TTC549 (cell line): ENCODE measurements around the gene L2HGDH.
"Not testable (repeated sequence)": the region's sequence is repeated elsewhere in the genome, so short reads cannot be mapped to it uniquely, and the experiment has no call there.

Experiments
- FAIRE-seq: peaks from 2 replicates; lab custom pipeline; 2012; peaks lifted over from hg19 to GRCh38; lab: Jason Lieb, UNC

L2HGDH gene

DNA sequence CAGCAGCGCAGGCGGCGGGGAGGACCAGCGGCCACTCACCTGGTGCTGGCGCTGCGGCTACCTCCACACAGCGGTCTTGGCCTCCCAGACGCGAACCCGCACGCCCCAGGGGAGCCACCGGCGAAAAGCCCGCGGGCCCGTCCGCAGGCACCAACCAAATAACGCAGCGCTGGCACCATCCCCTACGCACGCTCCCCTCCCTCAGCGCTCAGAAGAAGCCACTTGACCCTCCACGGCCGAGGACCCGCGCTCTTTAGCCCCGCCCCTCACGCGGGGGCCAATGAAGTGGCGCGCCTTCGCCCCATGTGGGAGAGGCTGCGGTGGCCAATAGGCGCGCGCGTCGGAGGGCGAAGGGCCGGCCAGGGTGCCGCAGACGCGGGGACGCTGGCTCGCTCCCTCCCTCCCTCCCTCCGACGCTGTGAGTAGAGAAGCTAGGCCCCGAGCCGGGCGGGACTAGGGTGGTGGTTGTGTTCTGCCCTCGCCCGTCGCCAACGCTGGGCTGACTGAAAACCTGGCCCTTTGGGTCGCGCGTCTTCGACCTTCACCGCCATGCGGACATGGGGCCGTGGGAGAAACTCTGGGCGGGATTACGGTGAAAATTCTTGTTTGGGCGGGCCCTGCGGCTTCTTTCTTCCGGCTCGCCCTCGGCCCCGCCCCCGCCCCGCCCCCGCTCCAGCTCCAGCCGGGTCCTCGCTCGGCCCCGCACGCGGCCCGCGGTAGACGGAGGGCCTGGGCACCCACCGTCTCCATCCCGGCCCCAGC, at the start of gene L2HGDH, which contains the start of gene DMAC2L:
L2HGDH (minus strand) TSS at position 258 of the 762 bp plus-strand sequence; CDS start at position 179, 79 bp downstream.
DMAC2L (plus strand) TSS at position 353 of the 762 bp plus-strand sequence. CDS start 9,164 bp downstream, outside the sequence.
- FAIRE-seq, result no peak

- no peak for FAIRE-seq
Observed at GRCh38 chr14:50360851-50361250, 48.8 kb upstream of the L2HGDH start.

GRCh38 chr14:50360093-50360492, 48.1 kb upstream of the L2HGDH start:
- no peak for FAIRE-seq

DNA sequence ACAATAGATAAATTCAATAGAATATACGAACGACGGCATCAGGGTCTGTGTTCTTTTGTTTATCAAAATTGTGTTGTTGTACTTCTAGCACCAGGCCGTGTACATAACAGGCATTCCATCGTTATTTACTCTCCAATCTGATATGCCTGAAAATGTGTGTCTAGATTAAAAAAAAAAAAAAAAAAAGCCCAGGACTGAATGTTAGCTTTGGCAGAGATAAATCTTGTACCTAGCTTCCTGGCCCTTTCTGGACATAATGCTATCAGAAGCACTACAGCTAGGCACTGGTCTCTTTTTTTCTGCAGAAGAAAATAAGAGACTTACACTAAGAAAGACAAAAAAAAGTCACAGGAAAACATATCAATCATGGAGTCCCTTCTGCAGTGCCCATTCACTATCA, 47.6 kb upstream of the L2HGDH start:
- no peak for FAIRE-seq

GRCh38 chr14:50357753-50358395, 45.8 kb upstream of the L2HGDH start:
- FAIRE-seq, result no peak

- no peak for FAIRE-seq
Observed at GRCh38 chr14:50357124-50357523, 45.1 kb upstream of the L2HGDH start.

DNA sequence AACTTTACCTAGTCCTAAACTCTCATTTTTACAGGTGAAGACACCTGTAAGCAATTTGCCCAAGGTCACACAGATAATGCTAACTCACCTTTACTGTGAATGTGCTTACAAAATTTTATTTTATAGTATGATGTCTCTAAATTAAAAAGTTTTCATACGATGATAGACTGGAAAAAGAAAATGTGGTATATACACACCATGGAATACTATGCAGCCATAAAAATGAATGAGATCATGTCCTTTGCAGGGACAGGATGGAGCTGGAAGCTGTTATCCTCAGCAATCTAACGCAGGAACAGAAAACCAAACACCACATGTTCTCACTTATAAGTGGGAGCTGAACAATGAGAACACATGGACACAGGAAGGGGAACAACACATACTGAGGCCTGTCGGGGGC, 44.3 kb upstream of the L2HGDH start:
- FAIRE-seq, result not testable (repeated sequence)

GRCh38 chr14:50355692-50356091, 43.7 kb upstream of the L2HGDH start:
- FAIRE-seq, result no peak

DNA sequence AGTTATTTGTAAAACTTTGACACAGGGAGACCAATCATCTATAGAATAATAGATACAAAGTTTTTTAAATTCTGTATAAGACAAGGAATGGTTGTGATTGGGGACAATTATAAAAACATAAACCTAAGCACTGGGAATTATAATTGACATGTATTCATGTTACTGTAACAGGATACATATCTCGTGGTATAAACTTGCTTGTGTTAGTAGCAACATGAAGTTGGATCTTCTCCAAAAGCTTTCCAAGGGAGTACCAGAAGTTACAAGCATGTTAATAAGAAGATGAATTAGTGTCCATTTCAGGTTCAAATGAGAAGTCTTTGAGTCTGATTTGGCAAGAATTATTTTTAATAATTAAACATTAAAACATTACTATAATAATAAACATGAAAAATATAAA, 42.5 kb upstream of the L2HGDH start:
- FAIRE-seq, result no peak

DNA sequence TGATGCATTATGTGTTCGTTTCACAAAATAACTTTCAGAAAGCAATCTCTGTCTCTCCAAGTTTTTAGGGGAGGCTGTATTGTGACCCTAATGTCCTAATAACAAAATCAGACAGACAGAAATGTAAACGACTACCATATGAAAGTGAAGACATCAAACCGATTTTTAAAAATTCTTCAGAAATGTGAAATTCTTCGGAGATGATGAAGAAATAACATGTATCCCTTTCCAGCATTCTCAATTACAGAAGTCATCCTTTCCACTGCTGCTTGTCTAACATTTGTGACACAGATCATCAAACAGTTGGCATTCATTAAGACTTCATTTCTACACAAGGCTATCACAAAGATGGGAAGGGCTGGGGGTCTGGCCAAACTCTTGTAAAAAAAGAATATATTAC, 41.1 kb upstream of the L2HGDH start:
- no peak for FAIRE-seq

GRCh38 chr14:50352584-50352983, 40.6 kb upstream of the L2HGDH start:
- FAIRE-seq, result no peak

DNA sequence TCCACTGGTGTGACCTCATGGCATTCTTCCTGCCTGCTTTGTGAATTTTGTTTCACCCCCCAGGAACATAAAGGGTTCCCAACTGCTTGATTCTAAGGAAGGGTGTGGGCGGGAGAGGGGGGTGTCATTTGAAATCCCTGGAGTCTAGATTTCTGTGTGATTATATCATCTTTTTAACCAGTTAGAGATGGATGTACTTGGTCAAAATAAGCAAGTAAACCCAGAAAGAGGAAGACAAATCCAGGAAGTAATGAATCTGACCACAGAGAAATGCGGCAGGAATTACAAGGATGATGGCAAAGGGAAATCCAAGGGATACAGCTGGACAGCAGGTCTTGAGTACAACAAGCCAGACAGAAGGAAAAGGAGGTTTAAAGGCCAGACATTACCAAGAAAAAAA, 38.9 kb upstream of the L2HGDH start:
- FAIRE-seq, result no peak

GRCh38 chr14:50348933-50349332, 36.9 kb upstream of the L2HGDH start:
- FAIRE-seq, result no peak

- no peak for FAIRE-seq
Observed at GRCh38 chr14:50347521-50347920, 35.5 kb upstream of the L2HGDH start.

DNA sequence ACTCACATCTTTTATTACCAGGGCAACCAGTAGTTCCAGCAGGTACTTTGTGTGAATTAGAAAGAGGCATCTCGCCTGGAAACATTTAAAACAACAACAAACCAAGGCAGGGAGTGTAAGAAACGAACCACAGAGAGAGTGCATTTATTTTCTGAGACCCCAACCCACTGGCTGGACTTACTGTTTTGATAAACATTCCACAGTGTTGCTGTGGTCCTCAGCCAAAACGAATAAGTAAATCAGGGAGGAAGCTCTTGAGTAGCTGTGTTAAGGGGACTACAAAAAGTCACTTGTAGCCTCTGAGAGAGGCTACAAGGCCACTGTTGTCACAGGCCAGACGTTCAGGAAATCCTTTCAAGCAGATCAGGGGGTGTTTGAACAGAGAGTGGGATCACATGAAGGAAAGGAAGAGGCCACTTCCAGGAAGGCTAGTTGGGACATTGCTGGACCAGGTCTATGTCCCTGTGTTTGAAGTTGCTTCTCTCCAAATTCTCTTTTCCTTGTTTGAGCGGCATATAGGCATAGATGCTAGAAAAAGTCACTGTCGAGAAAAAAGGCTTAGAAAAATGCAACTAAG, 33.9 kb upstream of the L2HGDH start:
- FAIRE-seq, result no peak

DNA sequence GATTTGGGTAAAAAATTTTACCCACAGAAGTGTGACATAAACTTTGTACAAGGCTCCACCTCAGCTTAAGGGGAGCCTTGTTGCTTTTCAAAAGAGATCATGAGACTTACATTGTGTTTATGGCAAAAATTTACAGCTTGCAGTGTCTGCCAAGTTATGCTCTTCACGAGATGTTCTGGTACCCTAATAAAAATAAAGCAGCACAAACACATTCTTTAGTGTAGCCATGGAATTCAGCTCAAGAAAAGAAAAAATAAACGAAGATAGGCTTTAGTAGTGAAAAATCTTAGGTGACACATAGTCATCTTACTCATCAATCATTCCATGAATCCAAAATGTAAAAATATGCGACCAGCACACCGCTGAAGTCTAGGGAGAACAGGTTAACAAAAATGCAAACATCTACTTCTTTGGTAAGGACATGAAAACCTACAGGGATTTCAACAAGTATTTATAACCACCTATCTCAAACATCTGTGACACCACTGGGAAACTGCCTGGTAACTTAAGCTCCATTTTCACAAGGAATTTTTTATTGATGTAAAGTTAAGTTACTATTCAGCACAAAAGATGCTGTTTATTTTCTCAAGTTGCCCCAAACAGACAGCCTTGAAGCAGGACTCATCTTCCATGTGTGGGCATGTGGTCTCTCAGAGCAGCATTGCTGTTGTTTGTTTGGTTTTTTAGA, 33.0 kb upstream of the L2HGDH start:
- FAIRE-seq, result no peak

GRCh38 chr14:50344116-50344775, 32.2 kb upstream of the L2HGDH start:
- no peak for FAIRE-seq

DNA sequence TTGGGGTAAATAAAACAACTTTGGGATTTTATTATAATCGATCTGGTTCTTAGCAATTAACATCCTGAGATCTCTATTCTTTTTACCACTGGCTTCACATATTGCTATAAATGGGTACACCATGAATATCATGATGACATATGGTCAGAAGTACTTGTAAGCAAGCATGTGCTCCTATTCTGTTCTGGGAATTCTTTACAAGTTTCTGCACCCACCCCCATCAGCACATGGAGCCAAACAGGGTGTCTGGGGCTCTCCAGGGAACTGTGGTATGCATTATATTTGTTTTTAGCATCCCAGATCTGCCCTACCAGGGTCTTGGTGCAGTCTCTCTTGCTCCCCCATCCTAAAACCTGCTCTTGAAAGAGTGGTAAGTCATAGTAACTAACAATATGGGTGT, 31.4 kb upstream of the L2HGDH start:
- no peak for FAIRE-seq

GRCh38 chr14:50342221-50343078, 30.4 kb upstream of the L2HGDH start:
- FAIRE-seq, result no peak

- FAIRE-seq, result no peak
Observed at GRCh38 chr14:50340963-50341362, 28.9 kb upstream of the L2HGDH start.

DNA sequence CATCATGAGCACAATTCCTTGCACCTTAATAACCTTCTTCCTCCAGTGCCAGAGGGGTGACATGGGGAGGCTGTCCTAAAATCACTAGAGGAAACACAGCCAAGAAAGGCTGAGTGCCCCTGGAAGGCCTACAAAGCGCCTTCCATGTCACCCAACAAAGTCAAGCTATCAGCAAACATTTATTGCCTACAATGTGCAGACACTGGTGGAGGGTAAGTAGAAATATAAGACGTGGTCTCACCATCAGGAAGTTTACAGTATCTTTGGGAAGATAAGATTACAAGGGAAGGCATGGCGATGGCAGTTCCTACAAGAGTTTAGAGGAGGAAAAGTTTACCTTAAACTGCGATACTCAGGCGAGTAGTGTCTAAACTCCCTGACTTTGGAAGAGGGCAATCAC, 28.0 kb upstream of the L2HGDH start:
- FAIRE-seq, result no peak
